Adrenal gland (tissue), 12 donors: Measurements from ENCODE around the gene GRAMD2A. TPM values are rescaled to one million over a fixed set of nuclear protein-coding genes. Genes with fewer than 3 reads are reported as not detected.

Source experiments
- DNase-seq, 7 donors: peaks; one replicate each; pipeline ENCODE4 v3.0.0-alpha.2; 2019 to 2020
- H3K27ac ChIP-seq, 5 donors: fragments of 200-600 bp; sonication (generic) in 4 of 5; 1 replicate in 3 of 5; 2 replicates in 2 of 5; pipeline versions ENCODE4 v1.5.1 to v1.8.0; 2016 to 2020; ENCODE audit warnings: mild to moderate bottlenecking in 1 of 5
- H3K27me3 ChIP-seq: fragments of 200-600 bp; 2 replicates; pipeline ENCODE4 v1.8.0; 2021
- H3K36me3 ChIP-seq, 2 donors: fragments of 200-600 bp; replicated peaks in 1 of 2; 1 replicate in 1 of 2; 2 replicates in 1 of 2; pipeline versions ENCODE4 v1.5.1 to v1.8.0; 2018 to 2022
- H3K4me1 ChIP-seq, 2 donors: fragments of 200-600 bp; replicated peaks in 1 of 2; 1 replicate in 1 of 2; 2 replicates in 1 of 2; pipeline versions ENCODE4 v1.5.1 to v1.8.0; 2018 to 2021
- H3K4me3 ChIP-seq, 4 donors: fragments of 200-600 bp; sonication (generic) in 3 of 4; one replicate each; pipeline ENCODE4 v1.5.1; 2016 to 2018
- H3K9me3 ChIP-seq, 3 donors: fragments of 200-600 bp; sonication (generic) in 1 of 3; replicated peaks in 1 of 3; 1 replicate in 2 of 3; 2 replicates in 1 of 3; pipeline versions ENCODE4 v1.5.1 to v1.8.0; 2016 to 2021
- CTCF ChIP-seq, 6 experiments: fragments of 450-650 bp in 4 of 6; fragments of 200-600 bp in 2 of 6; sonication (generic) in 1 of 6; IDR thresholded peaks; 1 replicate in 5 of 6; 2 replicates in 1 of 6; pipeline versions ENCODE4 v1.5.1 to v1.8.0; 2016 to 2021; ENCODE audit warnings: antibody characterized with exemption in 6 of 6, mild to moderate bottlenecking in 2 of 6, moderate library complexity in 1 of 6
- POLR2A ChIP-seq, 2 donors: fragments of 450-650 bp; IDR thresholded peaks; one replicate each; pipeline ENCODE4 v1.6.1; 2017; ENCODE audit warnings: antibody characterized with exemption in 2 of 2, mild to moderate bottlenecking in 2 of 2, moderate library complexity in 1 of 2
- WGBS, 4 donors: extraction: QIAGEN DNeasy Blood & Tissue Kit in 2 of 4; methylation state at CpG; one replicate each; pipeline versions ENCODE4 v1.1.5 to v1.1.7; 2013 to 2017; 5-methylcytosine and 5-hydroxymethylcytosine counted together
- intact Hi-C, 2 donors: fragments of 100-400 bp; cut with DNase I; formaldehyde crosslinking; loops; one replicate each; pipeline versions ENCODE4 v1.14.1 to v1.15.0; 2022 to 2023
- polyA plus RNA-seq, 3 donors: library from polyadenylated mRNA; stranded (reverse); fragments of 200-250 nt in 2 of 3; fragments of 350-450 nt in 1 of 3; fragmentation: Illumina TruSeq in 1 of 3; extraction: RNeasy Lipid Tissue Mini Kit (QIAGEN cat#74804) in 1 of 3; gene quantifications; one replicate each; pipeline ENCODE4 v1.2.3, GENCODE V29; 2013 to 2014
- total RNA-seq, 9 donors: library from RNA; depleted of rRNA in 4 of 9; stranded (reverse); fragments of >200 nt in 4 of 9; fragments of 120-200 nt in 1 of 9; fragmentation: NEBNext Ultra II Directional in 1 of 9; extraction: Animal tissue kit (Norgen Biotek cat#: 25700) in 1 of 9; gene quantifications; one replicate each; pipeline versions ENCODE4 v1.1.0 to v1.2.4, GENCODE V29; 2013 to 2023
- donor health status: healthy with polysubstance abuse.
- donor health status: Bipolar disorder and iron deficiency.
- donor health status: DM: yes; HTN: yes; CAD: no.
- donor health status: DM: no; HTN: no; CAD: no.
- donor health status: DM: no; HTN: no; CAD: no.
- donor health status: DM: yes; HTN: yes; CAD: no.

GRAMD2A gene
- total and polyA plus RNA-seq, 12 donors, result 0.07 to 0.64 (median 0.35) TPM; not detected in 4

- Histone ChIP-seq H3K27ac (peak overlapping the region; percentile 92 to 99 (median 96)), H3K4me3 (peak overlapping the region; percentile 42 to 94 (median 89)), H3K36me3 (no peaks in the 10 kb centered on the region), H3K27me3 (no peaks in the 10 kb centered on the region), H3K9me3 (no peaks in the 10 kb centered on the region), H3K4me1 (peaks cover 5 to 19% of the 10 kb centered on the region in 2 donors)
- TF ChIP-seq POLR2A (IDR thresholded peaks at IDR 0.05) (peak; percentile 66 to 73), CTCF (IDR thresholded peaks at IDR 0.05) (no peak)
- intact Hi-C loops, result no loop called here
- DNase-seq, result peak in 6 of 7 donors; percentile 80 to 89 (median 84)
- WGBS, 4 donors, result 0% methylated on average over 10 to 59 of the region's 59 CpGs; no CpG with 5 or more reads in 1 of the 4 donors
Measured at GRCh38 chr15:72117486-72118016, 80.0 kb downstream of the GRAMD2A start.

- Histone ChIP-seq H3K27ac (peak overlapping the region; percentile 92 to 99 (median 96)), H3K9me3 (no peaks in the 10 kb centered on the region), H3K36me3 (no peaks in the 10 kb centered on the region), H3K4me3 (peak overlapping the region; percentile 86 to 94 (median 90)), H3K4me1 (peaks cover 5 to 19% of the 10 kb centered on the region in 2 donors), H3K27me3 (no peaks in the 10 kb centered on the region)
- TF ChIP-seq POLR2A (IDR thresholded peaks at IDR 0.05), result no peak
- no peak for TF ChIP-seq CTCF (IDR thresholded peaks at IDR 0.05)
- 1 to 3% (median 2%) methylated on average over 20 to 24 of the region's 24 CpGs for WGBS, 4 donors
- intact Hi-C loops, result no loop called here
- DNase-seq, result peak; percentile 42 to 78 (median 51)
Measured at GRCh38 chr15:72116731-72117485, 80.7 kb downstream of the GRAMD2A start.

- Histone ChIP-seq H3K4me1 (peaks cover 0 to 12% of the 10 kb centered on the region in 2 donors), H3K9me3 (no peaks in the 10 kb centered on the region), H3K27me3 (no peaks in the 10 kb centered on the region), H3K36me3 (no peaks in the 10 kb centered on the region), H3K27ac (no peak overlapping the region), H3K4me3 (no peak overlapping the region)
- no peak for DNase-seq
- intact Hi-C loops, result no loop called here
- TF ChIP-seq POLR2A (IDR thresholded peaks at IDR 0.05), result no peak
- TF ChIP-seq CTCF (IDR thresholded peaks at IDR 0.05), result no peak
- WGBS, 4 donors, result 77 to 82% (median 80%) methylated on average over 4 of the region's 4 CpGs
Measured at GRCh38 chr15:72113347-72114031, 84.1 kb downstream of the GRAMD2A start.

GRCh38 chr15:72112805-72113204 lies 84.8 kb downstream of the GRAMD2A start:
- no peak overlapping the region for H3K4me3 ChIP-seq
- no peaks in the 10 kb centered on the region for H3K27me3 ChIP-seq
- no peaks in the 10 kb centered on the region for H3K9me3 ChIP-seq
- H3K4me1 ChIP-seq, result peaks cover 0 to 15% of the 10 kb centered on the region in 2 donors
- DNase-seq, result no peak
- TF ChIP-seq CTCF (IDR thresholded peaks at IDR 0.05) (no peak), POLR2A (IDR thresholded peaks at IDR 0.05) (no peak)
- H3K36me3 ChIP-seq, result no peaks in the 10 kb centered on the region
- intact Hi-C loops, result no loop called here
- no peak overlapping the region for H3K27ac ChIP-seq
